Daoy (cell line): ENCODE data around the gene USP34. TPM values are rescaled to one million over a fixed set of nuclear protein-coding genes. Genes with fewer than 3 reads are reported as not detected.
A peak's percentile ranks its signal among the peaks of the same experiment; 100 is the strongest.
"Not testable (repeated sequence)": the region's sequence is repeated elsewhere in the genome, so short reads cannot be mapped to it uniquely, and the experiment has no call there.

Source experiments
- DNase-seq: peaks from one replicate; pipeline ENCODE4 v3.0.0-alpha.2; 2015; ENCODE audit warnings: low read depth
- total RNA-seq: library from RNA; depleted of rRNA; stranded (reverse); fragments of >200 nt; shearing (Covaris generic); gene quantifications from 2 replicates; pipeline ENCODE4 v1.2.3, GENCODE V29; 2014; rRNA removed

Gene USP34, protein sequence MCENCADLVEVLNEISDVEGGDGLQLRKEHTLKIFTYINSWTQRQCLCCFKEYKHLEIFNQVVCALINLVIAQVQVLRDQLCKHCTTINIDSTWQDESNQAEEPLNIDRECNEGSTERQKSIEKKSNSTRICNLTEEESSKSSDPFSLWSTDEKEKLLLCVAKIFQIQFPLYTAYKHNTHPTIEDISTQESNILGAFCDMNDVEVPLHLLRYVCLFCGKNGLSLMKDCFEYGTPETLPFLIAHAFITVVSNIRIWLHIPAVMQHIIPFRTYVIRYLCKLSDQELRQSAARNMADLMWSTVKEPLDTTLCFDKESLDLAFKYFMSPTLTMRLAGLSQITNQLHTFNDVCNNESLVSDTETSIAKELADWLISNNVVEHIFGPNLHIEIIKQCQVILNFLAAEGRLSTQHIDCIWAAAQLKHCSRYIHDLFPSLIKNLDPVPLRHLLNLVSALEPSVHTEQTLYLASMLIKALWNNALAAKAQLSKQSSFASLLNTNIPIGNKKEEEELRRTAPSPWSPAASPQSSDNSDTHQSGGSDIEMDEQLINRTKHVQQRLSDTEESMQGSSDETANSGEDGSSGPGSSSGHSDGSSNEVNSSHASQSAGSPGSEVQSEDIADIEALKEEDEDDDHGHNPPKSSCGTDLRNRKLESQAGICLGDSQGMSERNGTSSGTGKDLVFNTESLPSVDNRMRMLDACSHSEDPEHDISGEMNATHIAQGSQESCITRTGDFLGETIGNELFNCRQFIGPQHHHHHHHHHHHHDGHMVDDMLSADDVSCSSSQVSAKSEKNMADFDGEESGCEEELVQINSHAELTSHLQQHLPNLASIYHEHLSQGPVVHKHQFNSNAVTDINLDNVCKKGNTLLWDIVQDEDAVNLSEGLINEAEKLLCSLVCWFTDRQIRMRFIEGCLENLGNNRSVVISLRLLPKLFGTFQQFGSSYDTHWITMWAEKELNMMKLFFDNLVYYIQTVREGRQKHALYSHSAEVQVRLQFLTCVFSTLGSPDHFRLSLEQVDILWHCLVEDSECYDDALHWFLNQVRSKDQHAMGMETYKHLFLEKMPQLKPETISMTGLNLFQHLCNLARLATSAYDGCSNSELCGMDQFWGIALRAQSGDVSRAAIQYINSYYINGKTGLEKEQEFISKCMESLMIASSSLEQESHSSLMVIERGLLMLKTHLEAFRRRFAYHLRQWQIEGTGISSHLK (N-terminal part only)
- total RNA-seq: 51.6 and 56.5 TPM in 2 replicates

DNA sequence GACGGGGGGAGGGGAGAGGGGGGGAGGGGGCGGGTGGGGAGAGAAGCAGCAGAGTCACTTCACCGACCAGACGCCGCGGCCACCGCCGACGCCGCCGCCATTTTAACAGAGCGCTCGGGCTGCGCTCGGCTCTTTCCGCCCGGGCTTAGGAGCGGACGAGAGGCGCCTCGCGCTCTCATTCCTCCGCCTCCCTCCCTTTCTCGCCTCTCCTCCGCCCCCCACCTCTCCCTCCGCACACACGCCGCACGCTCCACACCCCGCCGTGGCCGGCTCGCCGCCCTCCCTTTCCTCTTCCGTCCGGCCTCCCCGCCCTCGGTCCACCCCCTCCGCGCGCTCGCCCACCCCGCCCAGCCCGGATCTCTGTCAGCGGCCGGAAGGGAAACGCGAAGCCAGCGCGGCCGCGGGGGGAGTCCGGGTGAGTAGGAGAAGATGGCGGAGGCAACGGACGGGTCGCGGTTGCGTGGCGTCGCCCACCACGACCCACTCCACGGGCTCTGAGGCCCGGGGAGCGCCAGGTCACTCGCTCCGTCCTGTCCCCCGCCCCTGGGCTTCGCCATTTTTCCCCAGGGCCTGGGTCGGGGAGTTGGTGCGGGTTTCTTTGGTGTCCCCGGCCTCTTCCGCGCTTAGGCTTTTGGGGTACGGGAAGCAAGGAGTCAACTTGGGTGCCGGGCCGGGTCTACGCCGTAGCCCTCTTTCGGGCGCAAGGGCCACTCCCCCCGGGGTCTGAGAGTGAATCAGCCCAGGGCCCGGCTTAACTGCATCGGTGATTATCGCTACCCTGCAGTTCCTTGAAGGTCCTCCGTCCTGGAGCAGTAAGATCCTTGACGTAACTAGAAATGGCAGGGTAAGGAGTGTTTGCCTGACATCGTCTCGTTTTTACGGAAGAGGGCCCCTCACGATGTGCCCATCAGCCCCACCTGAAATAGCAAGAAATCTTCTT, at the start of gene USP34:
USP34 (minus strand) TSS at position 123 of the 940 bp plus-strand sequence. CDS start 395 bp downstream, outside the sequence.
- DNase-seq: peak; percentile 98

DNA sequence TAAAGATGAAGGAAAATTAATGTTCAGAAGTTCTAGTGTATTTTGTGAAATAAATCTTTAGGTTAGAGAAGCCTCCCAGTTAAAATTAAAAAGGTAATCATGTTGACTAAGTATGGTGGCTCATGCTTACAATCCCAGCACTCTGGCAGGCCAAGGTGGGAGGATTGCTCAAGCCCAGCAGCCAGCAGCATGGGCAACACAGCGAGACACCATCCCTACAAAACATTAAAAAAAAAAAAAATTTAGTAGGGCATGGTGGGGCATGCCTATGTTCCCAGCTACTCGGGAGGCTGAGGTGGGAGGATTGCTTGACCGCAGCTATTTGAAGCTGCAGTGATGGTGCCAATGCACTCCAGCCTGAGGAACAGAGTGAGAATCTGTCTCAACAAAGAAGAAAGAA, 49.4 kb upstream of the USP34 start:
- DNase-seq: no peak

DNA sequence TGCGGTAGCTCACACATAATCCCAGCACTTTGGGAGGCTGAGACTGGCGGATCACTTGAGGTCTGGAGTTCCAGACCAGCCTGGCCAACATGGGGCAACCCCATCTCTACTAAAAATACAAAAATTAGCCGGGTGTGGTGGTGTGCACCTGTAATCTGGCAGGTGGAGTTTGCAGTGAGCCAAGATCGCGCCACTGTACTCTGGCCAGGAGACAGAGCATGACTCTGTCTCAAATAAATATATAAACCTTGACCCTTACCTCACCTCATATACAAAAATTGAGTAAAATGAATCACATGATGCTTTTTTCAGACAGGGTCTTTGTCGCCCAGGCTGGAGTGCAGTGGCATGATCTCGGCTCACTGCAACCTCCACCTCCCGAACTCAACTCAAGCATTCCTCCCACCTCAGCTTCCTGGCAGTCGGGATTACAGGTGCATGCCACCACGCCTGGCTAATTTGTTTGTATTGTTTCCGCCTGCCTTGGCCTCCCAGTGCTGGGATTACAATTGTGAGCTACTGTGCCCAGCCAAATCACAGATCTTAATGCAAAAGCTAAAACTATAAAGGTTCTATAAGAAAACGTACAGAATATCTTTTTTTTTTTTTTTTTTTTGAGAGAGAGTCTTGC, 42.0 kb upstream of the USP34 start:
- no peak for DNase-seq

DNA sequence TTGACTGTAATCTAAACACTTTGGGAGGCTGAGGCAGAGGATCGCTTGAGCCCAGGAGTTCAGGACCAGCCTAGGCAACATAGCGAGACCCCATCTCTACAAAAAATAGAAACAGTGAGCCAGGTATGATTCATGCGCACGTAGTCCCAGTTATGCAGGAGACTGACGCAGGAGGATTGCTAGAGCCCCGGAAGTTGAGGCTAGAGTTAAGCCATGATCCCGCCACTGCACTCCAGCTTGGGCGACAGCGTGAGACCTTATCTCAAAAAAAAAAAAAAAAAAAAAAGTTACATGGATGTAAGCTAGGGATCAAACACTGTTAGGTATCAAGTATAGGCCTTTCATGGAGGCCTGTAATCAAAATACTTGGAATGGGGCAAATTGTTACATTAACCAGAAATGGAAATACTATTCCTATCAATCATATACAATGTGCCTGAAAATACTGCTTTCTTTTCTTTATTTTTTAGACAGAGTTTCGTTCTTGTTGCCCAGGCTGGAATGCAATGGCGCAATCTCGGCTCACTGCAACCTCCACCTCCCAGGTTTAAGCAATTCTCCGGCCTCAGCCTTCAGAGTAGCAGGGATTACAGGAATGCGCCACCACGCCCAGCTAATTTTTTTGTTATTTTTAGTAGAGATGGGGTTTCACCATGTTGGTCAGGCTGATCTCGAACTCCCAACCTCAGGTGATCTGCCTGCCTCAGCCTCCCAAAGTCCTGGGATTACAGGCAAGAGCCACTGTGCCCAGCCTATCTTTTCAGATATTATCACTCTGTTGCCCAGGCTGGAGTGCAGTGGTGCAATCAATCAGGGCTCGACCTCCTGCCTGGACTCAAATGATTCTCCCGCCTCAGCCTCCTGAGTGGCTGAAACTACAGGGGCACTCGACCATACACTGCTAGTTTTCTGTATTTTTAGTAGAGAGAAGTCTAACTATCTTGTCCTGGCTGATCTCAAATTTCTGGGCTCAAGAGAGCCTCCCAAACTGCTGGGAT, 40.1 kb upstream of the USP34 start:
- DNase-seq: no peak

DNA sequence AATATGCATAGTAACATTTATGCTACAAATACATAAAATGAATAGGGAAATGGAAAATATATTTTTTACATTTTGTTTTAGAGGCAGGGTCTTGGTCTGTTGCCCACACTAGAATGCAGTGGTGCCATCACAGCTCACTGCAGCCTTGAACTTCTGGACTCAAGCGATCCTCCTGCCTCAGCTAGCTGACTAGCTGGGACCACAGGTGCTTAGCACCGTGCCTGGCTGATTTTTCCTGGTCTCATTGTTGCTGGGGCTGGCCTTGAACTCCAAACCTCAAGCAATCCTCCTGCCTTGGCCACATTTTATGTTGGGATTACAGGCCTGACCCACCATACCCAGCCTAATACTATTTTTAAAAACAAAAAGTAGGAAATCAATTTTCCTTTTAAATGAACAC, 34.1 kb upstream of the USP34 start:
- DNase-seq: no peak

DNA sequence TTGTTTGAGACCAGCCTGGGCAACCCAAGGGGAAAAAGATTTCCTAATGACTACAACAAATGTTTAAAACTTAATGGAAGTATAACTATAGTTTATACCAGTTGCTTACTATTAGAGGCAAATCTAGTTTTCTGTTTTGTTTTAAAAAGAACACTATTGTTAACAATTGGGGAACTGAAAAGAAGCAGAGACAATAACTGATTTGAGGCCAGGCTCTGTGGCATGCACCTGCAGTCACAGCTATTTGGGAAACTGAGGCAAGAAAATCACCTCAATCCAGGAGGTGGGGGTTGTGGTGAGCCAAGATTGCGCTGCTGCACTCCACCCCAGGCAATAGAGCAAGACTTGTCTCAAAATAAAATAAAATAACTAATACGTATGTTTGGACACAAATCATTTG, 28.2 kb upstream of the USP34 start:
- DNase-seq: no peak

DNA sequence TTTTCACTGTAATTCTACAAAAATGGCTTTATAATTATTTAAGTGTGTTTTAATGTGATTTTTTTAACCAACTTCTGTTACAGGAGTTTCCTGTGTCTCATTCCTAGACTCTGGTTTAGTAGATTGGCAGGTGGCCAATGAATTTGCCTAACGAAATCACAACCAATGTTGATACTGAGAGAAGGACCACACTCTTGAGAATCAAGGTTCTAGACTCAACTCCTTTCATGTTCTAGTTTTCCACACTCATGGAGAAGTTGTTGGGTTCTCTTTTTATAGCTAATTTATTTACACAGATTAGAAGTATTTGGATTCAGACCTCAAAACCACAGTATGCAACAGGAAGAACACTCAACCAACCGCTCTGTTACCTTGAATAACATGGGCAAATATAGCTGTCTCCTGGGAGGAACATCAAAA, 22.6 kb upstream of the USP34 start:
- DNase-seq: peak; percentile 4

DNA sequence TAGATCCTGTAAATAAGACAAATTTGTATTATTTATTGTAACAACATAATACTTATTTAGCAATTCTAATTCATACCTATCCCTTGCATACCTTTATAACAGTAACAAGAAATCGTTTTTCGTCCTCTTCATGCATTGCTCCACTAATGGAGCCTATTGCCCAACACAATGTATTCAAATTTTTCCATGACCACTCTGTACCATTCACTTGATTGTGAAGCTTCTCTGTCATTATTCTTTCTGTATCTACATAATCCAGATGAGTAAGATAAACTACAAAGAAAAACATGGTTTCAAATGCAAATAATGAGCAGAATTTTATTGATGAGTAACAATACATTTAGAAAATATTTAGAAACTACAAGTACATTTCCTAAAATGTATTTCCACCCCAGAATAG, 21.6 kb upstream of the USP34 start:
- no peak for DNase-seq

DNA sequence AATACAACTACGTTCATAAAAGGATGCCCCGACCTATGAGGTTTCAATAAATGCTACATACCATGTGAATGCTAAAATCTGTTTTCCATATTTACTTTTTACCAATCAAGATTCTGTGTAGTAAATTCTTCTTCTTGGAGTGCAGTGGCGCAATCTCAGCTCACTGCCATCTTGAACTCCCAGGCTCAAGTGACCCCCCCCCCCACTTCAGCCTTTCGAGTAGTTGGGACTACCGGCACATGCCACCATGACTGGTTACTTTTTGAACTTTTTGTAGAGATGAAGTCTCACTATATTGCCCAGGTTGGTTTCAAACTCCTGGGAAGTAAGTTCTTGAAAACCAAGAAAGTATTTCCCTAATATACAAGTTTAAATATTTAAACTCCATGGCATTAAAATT, 14.4 kb upstream of the USP34 start:
- no peak for DNase-seq

DNA sequence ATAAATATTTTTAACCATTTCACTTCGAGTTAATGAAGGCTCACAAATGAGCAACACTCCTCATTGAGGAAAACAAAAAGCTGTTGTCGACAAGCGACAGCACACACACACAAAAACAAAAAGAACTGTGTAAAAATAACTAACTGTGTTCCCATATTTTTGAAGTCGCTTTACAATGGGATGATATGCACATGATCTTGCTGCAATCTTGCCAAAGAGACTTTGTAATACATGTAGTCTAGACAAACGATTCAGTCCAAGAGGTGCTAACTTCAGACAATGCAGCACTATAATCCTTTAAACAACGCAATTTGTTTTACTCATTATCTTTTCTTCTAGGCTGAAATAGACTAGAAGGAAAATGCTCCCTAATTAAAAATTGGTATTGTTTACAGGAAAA, 7.2 kb upstream of the USP34 start:
- DNase-seq: no peak

DNA sequence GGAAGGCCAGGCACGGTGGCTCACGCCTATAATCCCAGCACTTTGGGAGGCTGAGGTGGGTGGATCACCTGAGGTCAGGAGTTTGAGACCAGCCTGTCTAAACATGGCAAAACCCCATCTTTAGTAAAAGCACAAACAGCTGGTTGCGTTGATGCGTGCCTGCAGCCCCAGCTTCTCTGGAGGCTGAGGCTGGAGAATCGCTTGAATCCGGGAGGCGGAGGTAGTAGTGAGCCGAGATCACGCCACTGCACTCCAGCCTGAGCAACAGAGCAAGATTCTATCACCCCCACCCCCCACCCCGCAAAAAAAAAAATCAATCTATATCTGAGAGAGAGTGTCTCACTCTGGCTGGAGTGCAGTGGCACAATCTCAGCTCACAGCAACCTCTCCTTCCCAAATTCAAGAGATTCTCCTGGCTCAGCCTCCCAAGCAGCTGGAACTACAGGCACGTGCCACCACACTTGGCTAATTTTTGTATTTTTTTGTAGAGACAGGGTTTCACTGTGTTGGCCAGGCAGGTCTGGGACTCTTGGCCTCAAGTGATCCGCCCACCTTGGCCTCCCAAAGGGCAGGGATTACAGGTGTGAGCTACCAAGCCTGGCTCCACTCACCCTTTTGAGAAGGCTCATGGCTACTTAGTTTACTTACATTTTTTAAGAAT, 6.2 kb upstream of the USP34 start:
- not testable (repeated sequence) for DNase-seq

DNA sequence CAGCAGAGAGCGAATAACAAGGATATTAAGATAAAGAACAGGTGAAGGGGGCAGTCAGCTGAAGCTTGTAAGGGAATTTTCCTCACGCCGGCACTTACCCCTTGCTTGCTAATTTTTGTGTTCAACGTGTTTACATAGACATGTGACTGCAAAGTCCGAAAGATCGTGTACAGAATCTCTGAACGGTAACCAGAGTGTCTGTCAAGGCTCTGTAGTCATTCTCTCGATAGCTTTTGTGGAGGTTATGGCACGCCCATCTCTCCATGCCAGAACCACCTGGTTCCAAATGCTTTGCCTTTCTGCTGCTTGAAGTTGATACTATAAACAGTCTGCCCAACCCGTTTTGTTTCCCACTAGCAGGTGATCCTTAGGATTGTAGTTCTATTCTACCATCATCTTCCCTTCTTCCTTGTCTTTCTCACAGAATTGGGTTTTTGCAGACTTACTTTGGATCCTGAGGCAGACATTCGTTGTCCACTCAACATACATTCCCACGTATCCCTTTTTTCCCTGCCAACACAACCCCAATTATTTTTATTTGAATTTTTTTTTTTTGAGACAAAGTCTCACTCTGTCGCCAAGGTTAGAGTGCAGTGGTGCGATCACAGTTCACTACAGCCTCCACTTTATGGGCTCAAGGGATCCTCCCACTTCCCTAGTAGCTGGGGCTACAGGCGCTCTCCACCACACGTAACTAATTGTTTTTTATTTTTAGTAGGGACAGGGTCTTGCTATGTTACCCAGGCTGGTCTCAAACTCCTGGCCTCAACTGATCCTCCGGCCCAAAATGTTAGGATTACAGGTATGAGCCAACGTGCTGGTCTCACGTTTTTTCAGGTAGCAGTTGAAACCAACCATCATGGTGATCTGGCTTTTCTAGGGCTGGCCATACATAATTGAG, 1.3 kb upstream of the USP34 start:
- peak; percentile 21 for DNase-seq

DNA sequence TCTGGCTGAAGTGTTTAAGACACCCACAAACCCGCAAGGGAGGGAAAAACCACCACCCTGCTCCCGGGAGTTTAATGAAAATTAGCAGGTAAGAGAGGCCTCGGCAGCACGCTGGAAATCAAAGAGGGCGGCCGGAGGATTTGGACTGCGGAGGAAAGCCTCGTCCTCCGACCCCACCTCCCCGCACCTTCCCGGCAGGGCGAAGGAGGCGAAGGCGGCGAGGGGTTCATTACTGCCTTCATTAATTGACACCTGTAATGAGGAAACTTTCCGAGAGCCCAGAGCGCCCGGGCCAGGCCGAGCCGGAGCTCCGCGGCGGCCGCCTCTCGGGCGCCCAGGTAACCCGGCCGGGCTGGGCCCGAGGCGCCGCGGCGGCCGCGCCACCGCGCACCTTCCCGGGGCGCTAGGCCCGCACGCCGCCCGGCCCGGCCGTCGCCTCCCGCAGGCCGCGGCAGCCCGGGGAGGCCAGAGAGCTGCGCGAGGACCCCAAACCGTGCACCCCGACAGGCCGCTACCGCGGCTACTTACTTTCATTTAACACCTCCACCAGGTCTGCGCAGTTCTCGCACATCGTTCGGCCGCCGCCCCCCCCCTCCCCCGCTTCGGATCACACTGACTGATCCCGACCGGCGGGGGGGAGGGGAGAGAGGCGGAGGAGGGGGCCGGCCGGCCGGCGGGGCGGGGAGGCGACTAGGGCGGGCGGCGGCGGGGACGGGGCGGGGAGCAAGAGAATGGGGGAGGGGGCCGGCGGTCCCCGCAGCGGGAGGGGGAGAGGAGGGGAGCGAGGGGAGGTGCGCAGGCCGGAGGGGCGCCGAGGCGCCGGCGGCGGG, 550 bp downstream of the USP34 start:
- DNase-seq: peak; percentile 78

DNA sequence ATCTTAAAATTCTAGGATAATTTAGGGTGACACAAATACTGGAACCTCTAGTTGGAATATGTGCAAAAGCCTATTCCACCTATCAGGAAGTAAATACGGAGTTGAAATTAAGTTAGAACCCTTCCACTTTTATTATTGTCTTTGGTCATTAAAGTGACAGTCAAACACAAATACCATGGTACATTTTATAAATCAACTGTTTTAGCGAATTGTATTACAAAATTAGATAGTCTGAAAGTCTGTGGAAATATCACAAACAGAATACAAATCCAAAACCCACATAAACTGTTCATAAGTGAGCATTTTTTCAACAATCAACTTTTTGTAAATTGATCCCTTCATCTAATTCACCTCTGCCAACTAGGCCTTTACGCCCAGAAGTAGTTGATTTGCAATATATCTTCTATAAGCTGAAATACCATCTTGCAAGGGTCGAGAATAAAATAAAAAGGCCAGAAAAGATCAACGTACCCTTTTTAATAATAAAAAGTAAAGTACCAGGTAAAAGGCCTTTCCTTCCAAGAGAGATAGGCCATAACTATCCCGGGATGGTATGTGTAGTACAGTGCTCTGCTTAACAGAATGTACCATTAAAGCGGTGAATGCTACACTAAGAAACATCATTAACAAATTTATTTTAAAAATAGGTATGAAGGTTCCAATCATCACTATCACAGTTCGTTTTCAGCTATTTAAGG, 1.3 kb downstream of the USP34 start:
- no peak for DNase-seq

DNA sequence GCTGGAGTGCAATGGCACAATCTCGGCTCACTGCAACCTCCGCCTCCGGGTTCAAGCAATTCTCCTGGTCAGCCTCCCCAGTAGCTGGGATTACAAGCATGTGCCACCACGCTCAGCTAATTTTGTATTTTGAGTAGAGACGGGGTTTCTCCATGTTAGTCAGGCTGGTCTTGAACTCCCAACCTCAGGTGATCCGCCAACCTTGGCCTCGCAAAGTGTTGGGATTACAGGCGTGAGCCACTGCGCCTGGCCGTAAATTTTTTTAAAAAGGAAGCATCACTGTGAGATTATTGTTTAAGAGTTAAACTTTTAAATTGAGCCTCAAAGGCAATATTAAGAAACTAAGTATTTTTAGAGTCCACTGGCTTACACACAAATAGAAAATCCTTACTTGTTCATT, 2.7 kb downstream of the USP34 start:
- not testable (repeated sequence) for DNase-seq

DNA sequence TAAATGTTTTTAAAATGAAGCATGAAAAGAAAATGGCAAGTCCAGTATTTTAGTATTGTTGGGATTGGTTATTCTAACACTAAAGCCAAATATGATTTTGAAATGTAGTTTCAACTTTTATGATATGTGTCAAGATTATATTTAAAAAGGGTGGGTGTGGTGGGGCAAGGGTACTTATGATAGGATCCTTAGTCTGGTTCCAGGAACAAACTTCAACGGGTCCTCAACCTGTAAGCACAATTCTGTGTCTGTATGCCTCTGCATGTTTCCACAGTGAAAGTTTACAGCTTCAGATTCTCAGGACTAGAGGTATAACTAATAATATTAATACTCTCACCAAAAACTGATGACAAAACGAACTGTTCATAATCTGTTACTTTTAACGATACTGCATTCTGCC, 5.8 kb downstream of the USP34 start:
- DNase-seq: no peak
